Endothelial cell (in vitro differentiated cells): ENCODE data around the gene GALNT17. TPM values are rescaled to one million over a fixed set of nuclear protein-coding genes. Genes with fewer than 3 reads are reported as not detected.

Source experiments
- DNase-seq: peaks from one replicate; pipeline ENCODE4 v3.0.0; 2021; ENCODE audit warnings: low spot score
- H3K27ac Mint-ChIP-seq: one replicate; pipeline ENCODE4 v1.8.0; 2021; ENCODE audit warnings: mixed read lengths, inconsistent platforms; ENCODE audit not compliant: unreplicated experiment
- H3K27me3 Mint-ChIP-seq: one replicate; pipeline ENCODE4 v1.8.0; 2021; ENCODE audit warnings: mild to moderate bottlenecking, moderate library complexity, mixed read lengths, inconsistent platforms; ENCODE audit not compliant: unreplicated experiment
- H3K36me3 Mint-ChIP-seq: one replicate; pipeline ENCODE4 v1.8.0; 2021; ENCODE audit warnings: mild to moderate bottlenecking, low read depth, mixed read lengths, inconsistent platforms; ENCODE audit not compliant: unreplicated experiment
- H3K4me1 Mint-ChIP-seq: one replicate; pipeline ENCODE4 v1.8.0; 2021; ENCODE audit warnings: mild to moderate bottlenecking, mixed read lengths, inconsistent platforms; ENCODE audit not compliant: unreplicated experiment
- H3K4me3 Mint-ChIP-seq: one replicate; pipeline ENCODE4 v1.8.0; 2021; ENCODE audit warnings: mild to moderate bottlenecking, mixed read lengths, inconsistent platforms; ENCODE audit not compliant: unreplicated experiment
- H3K9me3 Mint-ChIP-seq: one replicate; pipeline ENCODE4 v1.8.0; 2021; ENCODE audit warnings: mixed read lengths, inconsistent platforms; ENCODE audit not compliant: unreplicated experiment
- total RNA-seq: library from RNA; stranded (reverse); fragmentation: NEBNext Ultra II Directional; extraction: Animal tissue kit (Norgen Biotek cat#: 25700); gene quantifications from one replicate; pipeline ENCODE4 v1.2.1, GENCODE V29; 2021; ENCODE audit not compliant: unreplicated experiment
- TF ChIP-seq, protein P1 (sequence below): fragments of 200-600 bp; sonication (generic); IDR thresholded peaks from one replicate; pipeline ENCODE4 v1.5.0; 2021; ENCODE audit warnings: antibody characterized with exemption; ENCODE audit not compliant: unreplicated experiment

Gene GALNT17
- total RNA-seq, 1 donor from 2014 or later, result 0.38 TPM

DNA sequence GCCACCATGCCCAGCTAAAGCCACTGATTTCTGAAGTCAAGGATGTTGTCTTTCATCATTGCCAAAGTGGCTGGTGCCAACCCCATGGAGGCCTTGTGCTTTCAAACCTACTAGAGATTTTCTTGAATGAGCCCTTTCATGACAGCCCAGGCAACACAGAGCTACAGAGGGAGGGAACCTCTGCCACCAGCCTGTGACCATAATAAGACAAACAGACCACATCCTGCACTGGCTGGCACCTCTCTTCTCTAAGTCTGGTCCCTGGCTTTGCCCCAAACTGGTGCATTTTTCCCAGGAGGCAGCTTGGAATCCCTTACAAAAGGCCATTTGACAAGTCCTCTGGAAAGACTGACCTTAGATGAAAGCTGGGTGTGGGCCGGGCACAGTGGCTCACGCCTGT lies 348.8 kb downstream of the GALNT17 start:
- Mint-ChIP-seq H3K36me3 (no peaks in the 10 kb centered on the region), H3K4me1 (peaks cover 2% of the 10 kb centered on the region), H3K9me3 (peaks cover 8% of the 10 kb centered on the region), H3K27ac (no peak overlapping the region), H3K27me3 (no peaks in the 10 kb centered on the region), H3K4me3 (no peak overlapping the region)
- TF ChIP-seq, protein P1, sequence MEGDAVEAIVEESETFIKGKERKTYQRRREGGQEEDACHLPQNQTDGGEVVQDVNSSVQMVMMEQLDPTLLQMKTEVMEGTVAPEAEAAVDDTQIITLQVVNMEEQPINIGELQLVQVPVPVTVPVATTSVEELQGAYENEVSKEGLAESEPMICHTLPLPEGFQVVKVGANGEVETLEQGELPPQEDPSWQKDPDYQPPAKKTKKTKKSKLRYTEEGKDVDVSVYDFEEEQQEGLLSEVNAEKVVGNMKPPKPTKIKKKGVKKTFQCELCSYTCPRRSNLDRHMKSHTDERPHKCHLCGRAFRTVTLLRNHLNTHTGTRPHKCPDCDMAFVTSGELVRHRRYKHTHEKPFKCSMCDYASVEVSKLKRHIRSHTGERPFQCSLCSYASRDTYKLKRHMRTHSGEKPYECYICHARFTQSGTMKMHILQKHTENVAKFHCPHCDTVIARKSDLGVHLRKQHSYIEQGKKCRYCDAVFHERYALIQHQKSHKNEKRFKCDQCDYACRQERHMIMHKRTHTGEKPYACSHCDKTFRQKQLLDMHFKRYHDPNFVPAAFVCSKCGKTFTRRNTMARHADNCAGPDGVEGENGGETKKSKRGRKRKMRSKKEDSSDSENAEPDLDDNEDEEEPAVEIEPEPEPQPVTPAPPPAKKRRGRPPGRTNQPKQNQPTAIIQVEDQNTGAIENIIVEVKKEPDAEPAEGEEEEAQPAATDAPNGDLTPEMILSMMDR, result no peak
- no peak for DNase-seq

DNA sequence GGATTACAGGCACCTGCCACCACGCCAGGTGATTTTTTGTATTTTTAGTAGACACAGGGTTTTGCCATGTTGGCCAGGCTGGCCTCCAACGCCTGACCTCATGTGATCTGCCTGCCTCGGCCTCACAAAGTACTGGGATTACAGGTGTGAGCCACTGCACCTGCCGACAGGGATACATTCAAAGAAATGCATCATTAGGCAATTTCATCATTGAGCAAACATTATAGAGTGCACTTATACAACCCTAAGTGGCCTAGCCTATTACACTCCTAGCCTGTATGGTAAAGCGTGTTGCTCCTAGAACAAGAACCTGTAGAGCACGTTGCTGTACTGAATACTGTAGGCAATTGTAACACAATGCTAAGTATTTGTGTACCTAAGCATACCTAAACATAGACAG lies 350.3 kb downstream of the GALNT17 start:
- Mint-ChIP-seq H3K27me3 (no peaks in the 10 kb centered on the region), H3K27ac (no peak overlapping the region), H3K4me1 (peaks cover 2% of the 10 kb centered on the region), H3K36me3 (peaks cover 3% of the 10 kb centered on the region), H3K9me3 (peaks cover 13% of the 10 kb centered on the region), H3K4me3 (no peak overlapping the region)
- TF ChIP-seq, protein P1, result no peak
- no peak for DNase-seq

DNA sequence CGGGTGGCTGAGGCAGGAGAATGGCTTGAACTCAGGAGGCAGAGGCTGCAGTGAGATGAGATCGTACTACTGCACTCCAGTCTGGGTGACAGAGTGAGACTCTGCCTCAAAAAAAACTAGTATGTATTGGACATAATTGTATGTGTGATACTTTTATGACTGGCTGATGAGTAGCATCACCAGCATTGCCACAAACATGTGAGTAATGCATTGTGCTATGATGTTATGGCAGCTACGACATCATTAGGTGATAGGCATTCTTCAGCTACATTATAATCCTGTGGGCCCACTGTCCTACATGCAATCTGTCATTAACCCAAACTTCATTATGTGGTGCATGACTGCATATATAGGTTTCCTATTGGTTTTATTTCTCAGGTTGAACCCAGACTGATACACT lies 352.4 kb downstream of the GALNT17 start:
- TF ChIP-seq, protein P1, result no peak
- peaks cover 3% of the 10 kb centered on the region for H3K36me3 Mint-ChIP-seq
- no peak overlapping the region for H3K27ac Mint-ChIP-seq
- H3K9me3 Mint-ChIP-seq, result peaks cover 9% of the 10 kb centered on the region
- peaks cover 2% of the 10 kb centered on the region for H3K4me1 Mint-ChIP-seq
- no peak overlapping the region for H3K4me3 Mint-ChIP-seq
- DNase-seq, result no peak
- H3K27me3 Mint-ChIP-seq, result no peaks in the 10 kb centered on the region

DNA sequence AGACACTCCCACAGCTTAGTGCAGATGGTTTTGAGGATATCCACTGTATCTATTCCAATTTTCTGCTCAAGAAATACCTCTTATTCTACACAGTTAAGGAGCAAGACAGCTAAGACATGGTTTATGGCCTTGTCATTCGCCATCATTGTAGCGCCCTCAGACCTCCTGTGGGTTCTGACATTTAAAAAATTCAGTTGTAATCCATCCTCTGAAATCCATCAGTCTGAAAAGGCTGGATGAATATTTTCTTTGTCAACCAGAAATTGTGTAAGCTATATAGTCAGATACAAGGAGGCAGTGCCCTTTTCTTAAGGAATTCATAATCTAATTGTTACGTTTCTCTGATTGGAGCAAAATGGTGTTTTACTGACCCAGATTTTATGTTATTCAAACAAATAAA lies 353.6 kb downstream of the GALNT17 start:
- Mint-ChIP-seq H3K36me3 (peaks cover 3% of the 10 kb centered on the region), H3K27ac (no peak overlapping the region), H3K9me3 (peaks cover 12% of the 10 kb centered on the region), H3K4me1 (peaks cover 2% of the 10 kb centered on the region), H3K27me3 (no peaks in the 10 kb centered on the region), H3K4me3 (no peak overlapping the region)
- no peak for DNase-seq
- TF ChIP-seq, protein P1, result no peak

DNA sequence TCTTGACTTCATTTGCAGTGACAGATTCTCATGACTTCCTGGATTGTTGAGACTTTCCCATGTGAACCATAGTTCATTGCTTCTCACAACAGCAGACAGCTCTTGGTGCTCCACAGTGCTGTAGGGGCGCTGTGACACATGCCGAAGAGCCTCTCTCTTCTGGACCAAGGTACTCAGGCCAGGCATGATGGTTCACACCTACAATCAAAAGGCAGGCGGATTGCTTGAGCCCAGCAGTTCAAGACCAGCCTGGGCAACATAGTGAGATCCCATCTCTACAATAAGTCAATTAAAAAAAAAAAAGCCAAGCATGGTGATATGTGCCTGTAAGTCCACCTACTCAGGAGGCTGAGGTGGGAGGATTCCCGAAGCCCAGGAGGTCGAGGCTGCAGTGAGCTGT lies 354.5 kb downstream of the GALNT17 start:
- peaks cover 15% of the 10 kb centered on the region for H3K9me3 Mint-ChIP-seq
- H3K36me3 Mint-ChIP-seq, result peaks cover 3% of the 10 kb centered on the region
- peaks cover 2% of the 10 kb centered on the region for H3K4me1 Mint-ChIP-seq
- TF ChIP-seq, protein P1, result no peak
- no peak overlapping the region for H3K4me3 Mint-ChIP-seq
- no peaks in the 10 kb centered on the region for H3K27me3 Mint-ChIP-seq
- H3K27ac Mint-ChIP-seq, result no peak overlapping the region
- no peak for DNase-seq
